Activated T-cell treated with anti-CD3 and anti-CD28 coated beads, Interleukin-2, amount 50 U/mL, for 4 hours (primary cell): ENCODE measurements around the gene PCBP2. TPM values are rescaled to one million over a fixed set of nuclear protein-coding genes. Genes with fewer than 3 reads are reported as not detected.

Experiments used
- ATAC-seq, 2 donors: fragments of 200-7000 bp; cut with Tn5 transposase; one replicate each; pipeline ENCODE4 v1.10.0; 2021
- DNase-seq: peaks from one replicate; pipeline ENCODE4 v3.0.0-alpha.2; 2020
- H3K27me3 Mint-ChIP-seq: one replicate; pipeline ENCODE4 v1.8.0; 2021; ENCODE audit warnings: low read depth, mixed read lengths
- H3K36me3 Mint-ChIP-seq: one replicate; pipeline ENCODE4 v1.8.0; 2022; ENCODE audit warnings: mixed read lengths; ENCODE audit not compliant: insufficient read depth
- H3K4me1 Mint-ChIP-seq: one replicate; pipeline ENCODE4 v1.8.0; 2021; ENCODE audit warnings: low read depth, mixed read lengths
- H3K4me3 Mint-ChIP-seq: one replicate; pipeline ENCODE4 v1.8.0; 2021; ENCODE audit warnings: mild to moderate bottlenecking, moderate library complexity, mixed read lengths
- H3K9me3 Mint-ChIP-seq: one replicate; pipeline ENCODE4 v1.8.0; 2021; ENCODE audit warnings: mixed read lengths
- total RNA-seq, 3 donors: library from RNA; stranded (reverse); gene quantifications; one replicate each; pipeline ENCODE4 v1.2.1, GENCODE V29; 2021

Gene PCBP2
- total RNA-seq, 3 donors from 2014 or later: 1,031 to 1,084 (median 1,084) TPM

DNA sequence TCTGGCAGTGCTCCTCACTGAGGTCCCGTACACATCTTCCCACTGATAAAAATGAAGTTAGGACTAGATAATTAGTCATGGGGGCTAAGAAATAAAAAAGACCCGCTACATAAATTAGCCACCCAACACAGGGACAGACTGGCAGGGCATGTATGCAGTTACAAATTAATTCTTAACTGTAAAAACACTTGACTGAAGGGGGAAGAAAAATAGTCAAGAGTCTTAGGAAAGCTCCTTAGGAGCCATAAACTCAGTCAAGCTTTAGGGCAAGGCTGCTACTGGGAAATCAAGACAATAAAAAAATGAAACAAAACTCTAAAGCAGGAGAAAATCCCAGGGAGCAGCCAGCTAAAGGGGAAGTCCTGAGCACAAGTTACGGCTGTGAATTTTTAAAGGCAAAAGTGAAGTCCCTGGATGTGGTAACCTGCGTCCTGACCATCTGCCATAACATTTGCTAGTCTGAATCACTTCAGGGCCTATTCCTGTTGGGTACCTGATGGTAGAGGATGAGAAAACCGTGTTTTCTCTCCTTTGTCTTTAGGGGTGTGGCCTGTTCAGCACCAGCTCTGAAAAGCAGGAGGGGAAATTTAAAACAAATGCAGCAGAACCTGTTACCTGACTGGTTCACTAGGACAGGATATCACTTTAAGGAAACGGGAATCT lies 62.9 kb downstream of the PCBP2 start:
- Mint-ChIP-seq H3K4me3 (no peak overlapping the region), H3K27me3 (no peaks in the 10 kb centered on the region), H3K4me1 (no peaks in the 10 kb centered on the region), H3K36me3 (peaks cover 26% of the 10 kb centered on the region), H3K9me3 (no peaks in the 10 kb centered on the region)
- DNase-seq (no peak), ATAC-seq (no peak)

DNA sequence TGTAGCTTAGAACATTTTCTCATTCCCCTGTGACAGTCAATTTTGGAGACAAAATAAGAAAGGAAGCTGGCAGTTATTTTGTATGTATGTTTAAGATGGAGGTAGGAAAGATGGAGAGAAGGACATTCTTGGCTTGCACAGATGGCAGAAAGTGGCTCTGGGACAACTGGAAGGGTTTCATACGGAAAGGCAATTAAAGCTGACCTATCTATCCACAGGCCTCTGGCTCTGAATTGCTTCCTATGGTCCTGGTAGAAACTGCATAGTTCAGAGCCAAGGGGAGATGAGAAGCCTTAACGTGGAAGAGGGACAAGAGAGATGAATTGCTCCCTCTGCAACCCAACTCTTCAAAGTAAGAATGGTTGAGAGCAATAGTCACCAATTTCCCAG lies 63.4 kb downstream of the PCBP2 start:
- Mint-ChIP-seq H3K4me1 (no peaks in the 10 kb centered on the region), H3K4me3 (no peak overlapping the region), H3K36me3 (peaks cover 26% of the 10 kb centered on the region), H3K9me3 (no peaks in the 10 kb centered on the region), H3K27me3 (no peaks in the 10 kb centered on the region)
- DNase-seq (no peak), ATAC-seq (no peak)

DNA sequence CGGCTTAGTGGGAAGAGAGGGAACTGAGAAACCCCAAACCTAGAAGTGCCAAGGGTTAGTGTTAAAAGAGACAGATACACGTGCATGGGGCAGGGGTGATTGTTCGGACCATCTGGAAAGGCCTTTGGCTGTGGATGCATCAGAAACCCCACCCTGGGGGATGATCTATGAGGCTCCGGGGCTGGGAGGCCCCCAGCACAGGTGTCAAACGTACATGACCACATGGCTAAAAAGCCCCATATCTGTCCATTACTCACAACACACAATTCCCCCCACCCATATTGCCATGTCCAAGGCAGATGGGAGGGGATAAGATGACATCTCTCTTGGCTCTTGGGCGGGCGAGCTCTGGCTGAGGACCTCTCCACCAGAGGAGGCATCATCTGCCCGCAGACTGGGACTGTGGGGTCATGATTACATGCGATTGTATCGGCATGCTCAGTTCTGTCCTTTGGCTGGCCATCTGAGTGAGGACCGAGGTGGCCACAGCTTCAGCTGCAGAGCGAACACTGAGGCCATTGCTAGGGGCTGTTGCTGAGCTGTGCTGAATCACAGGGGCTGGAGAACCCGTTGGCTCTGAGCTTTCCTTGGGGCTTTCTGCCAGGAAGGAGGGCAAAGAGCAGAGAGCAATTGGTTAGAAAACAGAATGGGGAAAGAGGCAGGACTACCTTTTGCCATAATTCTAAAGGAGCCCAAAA lies 65.0 kb downstream of the PCBP2 start:
- DNase-seq: no peak
- Mint-ChIP-seq H3K4me1 (no peaks in the 10 kb centered on the region), H3K27me3 (no peaks in the 10 kb centered on the region), H3K4me3 (no peak overlapping the region), H3K9me3 (no peaks in the 10 kb centered on the region), H3K36me3 (peaks cover 36% of the 10 kb centered on the region)
- no peak for ATAC-seq

DNA sequence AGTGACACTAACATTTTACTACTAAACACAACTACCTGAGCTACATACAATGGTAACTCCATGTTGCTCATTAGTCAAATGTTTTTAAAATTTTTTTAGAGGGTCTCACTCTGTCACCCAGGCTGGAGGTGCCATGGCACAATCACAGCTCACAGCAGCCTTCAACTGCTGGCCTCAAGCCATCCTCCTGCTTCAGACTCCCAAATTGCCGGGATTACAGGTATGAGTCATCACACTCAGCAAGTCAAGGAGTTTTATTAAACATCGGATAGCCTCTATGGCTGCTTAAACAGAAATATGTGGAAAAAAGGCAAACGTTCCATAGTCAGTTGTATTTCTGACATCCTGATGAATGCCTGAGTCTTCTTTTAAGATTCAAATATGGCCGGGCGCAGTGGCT lies 66.5 kb downstream of the PCBP2 start:
- H3K36me3 Mint-ChIP-seq: peaks cover 31% of the 10 kb centered on the region
- no peaks in the 10 kb centered on the region for H3K4me1 Mint-ChIP-seq

DNA sequence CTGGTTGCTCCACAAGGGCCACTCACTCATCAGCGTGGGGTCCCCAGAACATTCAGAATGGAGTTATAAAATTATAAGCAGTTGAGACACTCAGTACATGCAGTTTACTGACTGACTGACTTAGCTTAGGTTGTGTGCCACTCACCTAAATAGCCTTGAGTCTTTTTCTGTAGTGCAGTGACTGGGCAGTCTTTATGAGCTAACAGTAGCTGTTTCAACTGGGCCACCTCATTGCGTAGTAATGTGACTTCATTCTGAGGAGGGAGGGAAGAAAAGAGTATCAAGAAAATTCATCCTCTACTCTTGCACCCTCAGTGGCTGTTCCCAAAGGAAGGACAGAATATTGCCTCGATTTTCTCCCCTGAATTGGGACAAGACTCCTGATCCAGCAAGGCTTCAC lies 71.2 kb downstream of the PCBP2 start:
- Mint-ChIP-seq H3K9me3 (no peaks in the 10 kb centered on the region), H3K36me3 (peaks cover 17% of the 10 kb centered on the region), H3K4me1 (no peaks in the 10 kb centered on the region), H3K4me3 (no peak overlapping the region), H3K27me3 (no peaks in the 10 kb centered on the region)
- ATAC-seq: no peak
- no peak for DNase-seq

More for the DNA sequence above, 66.5 kb downstream of the PCBP2 start:
- H3K4me3 Mint-ChIP-seq: no peak overlapping the region
- H3K27me3 Mint-ChIP-seq: no peaks in the 10 kb centered on the region
- ATAC-seq (no peak), DNase-seq (no peak)
- no peaks in the 10 kb centered on the region for H3K9me3 Mint-ChIP-seq

DNA sequence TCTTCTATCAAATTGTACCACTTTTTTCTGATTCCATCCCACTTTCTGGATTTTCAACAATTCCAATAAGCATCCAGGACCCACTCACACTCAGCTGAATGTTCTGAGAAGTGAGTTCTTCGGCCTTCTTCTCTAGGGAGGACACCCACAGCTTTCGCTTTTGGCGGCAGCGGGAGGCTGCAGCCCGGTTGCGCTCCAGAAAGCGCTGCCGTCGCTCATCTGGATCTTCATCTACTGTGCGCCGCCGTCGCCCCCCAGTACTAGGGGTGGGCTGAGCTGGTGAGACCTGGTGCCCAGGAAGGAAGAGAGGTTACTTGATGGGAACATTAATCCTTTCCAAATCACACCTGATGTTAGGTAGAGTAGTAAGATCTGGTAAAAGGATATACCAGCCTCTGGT lies 72.6 kb downstream of the PCBP2 start:
- ATAC-seq: no peak
- no peaks in the 10 kb centered on the region for H3K9me3 Mint-ChIP-seq
- H3K27me3 Mint-ChIP-seq: no peaks in the 10 kb centered on the region
- no peak overlapping the region for H3K4me3 Mint-ChIP-seq
- DNase-seq: no peak
- peaks cover 19% of the 10 kb centered on the region for H3K36me3 Mint-ChIP-seq
- no peaks in the 10 kb centered on the region for H3K4me1 Mint-ChIP-seq

DNA sequence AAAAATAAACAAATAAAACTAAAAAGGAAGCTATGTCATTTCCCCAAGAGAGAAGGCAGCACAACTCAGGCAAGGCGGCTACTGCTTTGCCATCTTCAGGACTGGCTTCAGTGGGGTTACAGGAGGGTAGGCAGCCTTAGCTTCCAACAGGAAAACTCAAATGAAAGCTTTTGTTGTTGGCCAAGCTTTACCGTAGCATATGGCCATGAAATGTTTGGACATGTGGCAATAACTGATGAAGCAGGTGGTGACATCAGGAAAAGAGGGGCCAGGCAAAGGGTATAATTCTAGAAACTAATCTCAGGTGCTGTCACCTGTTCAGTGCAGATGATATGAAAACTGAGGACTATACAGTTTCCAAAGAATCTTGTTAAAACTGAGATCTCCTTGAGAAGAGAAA lies 78.2 kb downstream of the PCBP2 start:
- Mint-ChIP-seq H3K27me3 (no peaks in the 10 kb centered on the region), H3K9me3 (no peaks in the 10 kb centered on the region), H3K36me3 (peaks cover 22% of the 10 kb centered on the region), H3K4me1 (no peaks in the 10 kb centered on the region), H3K4me3 (no peak overlapping the region)
- ATAC-seq (no peak), DNase-seq (no peak)

Other genes starting within 250 kb of the PCBP2 start
- 100 to 1,000 TPM in 2 of 3 donors, 10 to 100 TPM in 1; 82.1 to 140 (median 124) TPM for gene ITGB7, start 244.9 kb upstream of the PCBP2 start, total RNA-seq
- gene RARG, start 219.9 kb upstream of the PCBP2 start, total RNA-seq: 10 to 100 TPM; 34.4 to 38.4 (median 38.0) TPM
- gene ESPL1, start 183.8 kb upstream of the PCBP2 start, total RNA-seq: 10 to 100 TPM; 19.9 to 21.9 (median 20.0) TPM
- gene PFDN5, start 156.6 kb upstream of the PCBP2 start, total RNA-seq: 100 to 1,000 TPM; 393 to 403 (median 400) TPM
- 100 to 1,000 TPM; 121 to 149 (median 128) TPM for gene MYG1, start 152.4 kb upstream of the PCBP2 start, total RNA-seq
- 10 to 100 TPM; 84.6 to 95.9 (median 91.2) TPM for gene AAAS, start 130.5 kb upstream of the PCBP2 start, total RNA-seq
- not detected for gene SP7, start 115.7 kb upstream of the PCBP2 start, total RNA-seq
- 10 to 100 TPM; 61.9 to 64.6 (median 63.5) TPM for gene SP1, start 71.9 kb upstream of the PCBP2 start, total RNA-seq
- gene AMHR2, start 28.2 kb upstream of the PCBP2 start, total RNA-seq: not detected
- gene PRR13, start 10.4 kb upstream of the PCBP2 start, total RNA-seq: 100 to 1,000 TPM; 269 to 284 (median 284) TPM
- gene MAP3K12, start 47.4 kb downstream of the PCBP2 start, total RNA-seq: 1 to 10 TPM; 6.5 to 8.4 (median 7.7) TPM
- gene TARBP2, start 49.2 kb downstream of the PCBP2 start, total RNA-seq: 10 to 100 TPM; 62.6 to 71.4 (median 64.3) TPM
- not detected for gene NPFF, start 55.4 kb downstream of the PCBP2 start, total RNA-seq
- 10 to 100 TPM; 19.2 to 23.2 (median 20.9) TPM for gene ATF7, start 174.3 kb downstream of the PCBP2 start, total RNA-seq
- gene ATP5MC2, start 224.0 kb downstream of the PCBP2 start, total RNA-seq: 100 to 1,000 TPM; 338 to 364 (median 342) TPM